IMR-90 (cell line): ENCODE measurements around the gene SEMA4A.

Experiments
- BHLHE40 ChIP-seq: fragments of 150-350 bp; IDR thresholded peaks from 2 replicates; pipeline ENCODE4 v1.6.1; 2016; ENCODE audit warnings: mild to moderate bottlenecking, low read depth, low read length
- CEBPB ChIP-seq: IDR thresholded peaks from 2 replicates; pipeline ENCODE4 v1.6.1; 2012; ENCODE audit warnings: low read depth, low read length, improper control_type of control experiment
- CTCF ChIP-seq: conservative IDR thresholded peaks from 2 replicates; pipeline ENCODE4 v1.5.1; 2012; ENCODE audit warnings: mild to moderate bottlenecking, low read depth, low read length, improper control_type of control experiment
- POLR2A ChIP-seq: IDR thresholded peaks from 2 replicates; pipeline ENCODE4 v1.6.1; 2012; ENCODE audit warnings: mild to moderate bottlenecking, low read depth, low read length

GRCh38 chr1:156213644-156213966, 60.2 kb downstream of the SEMA4A start:
- TF ChIP-seq CTCF, result no peak
- no peak for TF ChIP-seq POLR2A
- no peak for TF ChIP-seq CEBPB
- TF ChIP-seq BHLHE40, result no peak
